OCI-LY1 (cell line): Measurements from ENCODE around the gene USH2A.

Source experiments
- H2AFZ ChIP-seq: fragments of 200-600 bp; sonication (generic), shearing (Covaris generic); 2 replicates; pipeline ENCODE4 v1.6.0; 2014; ENCODE audit warnings: antibody characterized with exemption, mild to moderate bottlenecking, low read length
- H3F3A ChIP-seq: fragments of 200-600 bp; sonication (generic), shearing (Covaris generic); 2 replicates; pipeline ENCODE4 v1.6.0; 2014; ENCODE audit warnings: mild to moderate bottlenecking, antibody characterized with exemption, low read length, moderate library complexity; ENCODE audit not compliant: insufficient read depth
- H3K27ac ChIP-seq: fragments of 200-600 bp; sonication (generic); 2 replicates; pipeline ENCODE4 v1.5.1; 2014; ENCODE audit warnings: low read length, mixed run types, mild to moderate bottlenecking, low read depth; ENCODE audit not compliant: poor library complexity, severe bottlenecking
- H3K27me3 ChIP-seq: fragments of 200-600 bp; sonication (generic); 2 replicates; pipeline ENCODE4 v1.6.0; 2014; ENCODE audit warnings: antibody characterized with exemption, mild to moderate bottlenecking, low read length, moderate library complexity; ENCODE audit not compliant: insufficient read depth
- H3K36me3 ChIP-seq: fragments of 200-600 bp; sonication (generic); 2 replicates; pipeline ENCODE4 v1.6.1; 2014; ENCODE audit warnings: mild to moderate bottlenecking, antibody characterized with exemption, low read length, moderate library complexity, mixed read lengths; ENCODE audit not compliant: insufficient read depth
- H3K4me1 ChIP-seq: fragments of 200-600 bp; sonication (generic); 2 replicates; pipeline ENCODE4 v1.5.1; 2014; ENCODE audit warnings: mild to moderate bottlenecking, low read length, moderate library complexity; ENCODE audit not compliant: insufficient read depth, severe bottlenecking
- H3K4me2 ChIP-seq: fragments of 200-600 bp; sonication (generic), shearing (Covaris generic); 2 replicates; pipeline ENCODE4 v1.6.1; 2014; ENCODE audit warnings: low read length
- H3K4me3 ChIP-seq: fragments of 200-600 bp; sonication (generic); 2 replicates; pipeline ENCODE4 v1.5.1; 2014; ENCODE audit warnings: low read length, low read depth, mild to moderate bottlenecking, mixed read lengths; ENCODE audit not compliant: poor library complexity, severe bottlenecking
- H3K79me2 ChIP-seq: fragments of 200-600 bp; shearing (Covaris generic); 2 replicates; pipeline ENCODE4 v1.6.1; 2016; ENCODE audit warnings: mixed run types, low read length, mixed read lengths; ENCODE audit not compliant: insufficient read depth
- H3K9ac ChIP-seq: fragments of 200-600 bp; sonication (generic), shearing (Covaris generic); 2 replicates; pipeline ENCODE4 v1.6.1; 2014; ENCODE audit warnings: mild to moderate bottlenecking, low read length, mixed read lengths
- H3K9me2 ChIP-seq: fragments of 200-600 bp; sonication (generic), shearing (Covaris generic); 2 replicates; pipeline ENCODE4 v1.6.1; 2014; ENCODE audit warnings: low read depth, mild to moderate bottlenecking, low read length, mixed read lengths
- H3K9me3 ChIP-seq: fragments of 200-600 bp; shearing (Covaris generic); 2 replicates; pipeline ENCODE4 v1.6.1; 2014; ENCODE audit warnings: low read length, mixed read lengths
- H4K20me1 ChIP-seq: fragments of 200-600 bp; sonication (generic), shearing (Covaris generic); 2 replicates; pipeline ENCODE4 v1.6.0; 2016; ENCODE audit warnings: mild to moderate bottlenecking, low read length; ENCODE audit not compliant: insufficient read depth
- EZH2 ChIP-seq: fragments of 200-600 bp; sonication (generic), shearing (Covaris generic); IDR thresholded peaks from 2 replicates; pipeline ENCODE4 v1.8.0; 2017; ENCODE audit warnings: borderline replicate concordance, mixed run types, mild to moderate bottlenecking, antibody characterized with exemption, low read length, moderate library complexity, mixed read lengths
- TF ChIP-seq, protein P1 (sequence below): fragments of 200-600 bp; sonication (generic), shearing (Covaris generic); IDR thresholded peaks from 2 replicates; pipeline ENCODE4 v1.5.1; 2017; ENCODE audit warnings: mild to moderate bottlenecking, antibody characterized with exemption, low read length, moderate library complexity, mixed read lengths

The USH2A gene

DNA sequence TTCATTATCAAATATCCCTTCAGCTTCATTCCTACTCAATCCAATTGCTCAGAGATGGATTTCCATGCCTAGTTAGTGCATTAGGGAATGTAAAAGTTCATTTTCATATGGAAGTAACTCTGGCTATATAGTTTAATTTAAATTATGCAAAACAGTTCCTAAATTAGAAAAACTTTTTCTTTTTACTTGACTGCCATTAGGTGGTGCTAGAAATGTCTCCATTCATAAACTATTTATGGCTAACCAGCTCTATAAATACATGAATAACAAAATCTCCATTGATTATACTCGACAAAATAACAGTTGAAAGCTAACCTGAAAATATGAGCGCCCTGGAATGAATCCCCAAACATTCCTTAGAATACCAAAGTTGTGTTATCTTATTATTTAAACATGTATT is 311.4 kb downstream of the USH2A start:
- H4K20me1 ChIP-seq = no peaks in the 10 kb centered on the region
- no peak for TF ChIP-seq EZH2
- TF ChIP-seq, protein P1, sequence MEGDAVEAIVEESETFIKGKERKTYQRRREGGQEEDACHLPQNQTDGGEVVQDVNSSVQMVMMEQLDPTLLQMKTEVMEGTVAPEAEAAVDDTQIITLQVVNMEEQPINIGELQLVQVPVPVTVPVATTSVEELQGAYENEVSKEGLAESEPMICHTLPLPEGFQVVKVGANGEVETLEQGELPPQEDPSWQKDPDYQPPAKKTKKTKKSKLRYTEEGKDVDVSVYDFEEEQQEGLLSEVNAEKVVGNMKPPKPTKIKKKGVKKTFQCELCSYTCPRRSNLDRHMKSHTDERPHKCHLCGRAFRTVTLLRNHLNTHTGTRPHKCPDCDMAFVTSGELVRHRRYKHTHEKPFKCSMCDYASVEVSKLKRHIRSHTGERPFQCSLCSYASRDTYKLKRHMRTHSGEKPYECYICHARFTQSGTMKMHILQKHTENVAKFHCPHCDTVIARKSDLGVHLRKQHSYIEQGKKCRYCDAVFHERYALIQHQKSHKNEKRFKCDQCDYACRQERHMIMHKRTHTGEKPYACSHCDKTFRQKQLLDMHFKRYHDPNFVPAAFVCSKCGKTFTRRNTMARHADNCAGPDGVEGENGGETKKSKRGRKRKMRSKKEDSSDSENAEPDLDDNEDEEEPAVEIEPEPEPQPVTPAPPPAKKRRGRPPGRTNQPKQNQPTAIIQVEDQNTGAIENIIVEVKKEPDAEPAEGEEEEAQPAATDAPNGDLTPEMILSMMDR = no peak
- no peaks in the 10 kb centered on the region for H3K36me3 ChIP-seq
- no peaks in the 10 kb centered on the region for H3K27me3 ChIP-seq
- H3K4me3 ChIP-seq = no peak overlapping the region
- no peaks in the 10 kb centered on the region for H3K79me2 ChIP-seq
- no peak overlapping the region for H3K27ac ChIP-seq
- no peaks in the 10 kb centered on the region for H3F3A ChIP-seq
- H3K4me2 ChIP-seq = no peak overlapping the region
- no peak overlapping the region for H3K9ac ChIP-seq
- H2AFZ ChIP-seq = no peak overlapping the region
- H3K4me1 ChIP-seq = no peaks in the 10 kb centered on the region
- H3K9me3 ChIP-seq = no peaks in the 10 kb centered on the region
- no peaks in the 10 kb centered on the region for H3K9me2 ChIP-seq

DNA sequence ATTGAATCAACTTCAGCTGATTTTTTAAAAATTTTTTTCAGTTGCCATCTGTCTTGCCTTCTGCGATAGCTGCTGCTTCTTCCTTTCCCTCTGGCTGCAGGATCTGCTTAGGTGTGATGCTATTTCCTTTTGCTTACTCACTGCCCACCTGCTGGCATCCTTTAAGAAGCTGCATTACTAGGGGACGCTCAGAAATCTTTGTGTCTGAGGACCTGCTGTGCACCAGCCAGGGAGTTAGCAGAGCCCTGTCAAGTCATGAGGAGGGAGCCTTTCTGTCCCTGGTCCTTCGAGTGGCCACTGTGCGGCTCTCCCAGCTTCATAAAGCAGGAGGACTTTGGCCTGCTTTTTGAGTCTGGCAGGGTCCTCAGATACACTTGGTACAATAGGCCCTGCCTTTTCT is 327.8 kb downstream of the USH2A start:
- Histone ChIP-seq H3F3A (no peaks in the 10 kb centered on the region), H3K9me3 (no peaks in the 10 kb centered on the region), H4K20me1 (no peaks in the 10 kb centered on the region), H3K9ac (no peak overlapping the region), H3K4me1 (no peaks in the 10 kb centered on the region), H3K9me2 (no peaks in the 10 kb centered on the region), H3K4me3 (no peak overlapping the region), H3K4me2 (no peak overlapping the region), H3K27me3 (no peaks in the 10 kb centered on the region), H3K36me3 (no peaks in the 10 kb centered on the region), H2AFZ (no peak overlapping the region), H3K27ac (no peak overlapping the region), H3K79me2 (no peaks in the 10 kb centered on the region)
- no peak for TF ChIP-seq EZH2
- TF ChIP-seq, protein P1 = no peak

DNA sequence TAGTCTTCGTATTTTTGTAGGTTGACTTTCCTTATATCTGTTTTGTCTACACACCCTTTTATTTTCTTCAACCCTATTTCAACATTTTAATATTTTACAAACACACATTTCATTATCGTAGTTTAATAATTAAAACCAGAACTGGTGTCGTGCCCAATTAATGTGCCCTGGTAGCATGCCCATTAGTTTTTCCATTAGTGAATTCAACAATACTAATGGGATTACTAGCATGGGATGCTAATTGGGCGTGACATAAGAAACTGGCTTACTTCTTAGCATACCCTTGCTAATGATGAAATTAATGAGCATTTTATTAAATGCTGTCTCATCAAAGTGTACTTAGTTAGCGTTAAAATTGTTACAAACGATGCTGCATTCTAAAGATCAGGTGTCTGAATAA is 332.7 kb downstream of the USH2A start:
- Histone ChIP-seq H3K9me2 (no peaks in the 10 kb centered on the region), H3K27me3 (no peaks in the 10 kb centered on the region), H3K9ac (no peak overlapping the region), H3K9me3 (no peaks in the 10 kb centered on the region), H3K4me1 (no peaks in the 10 kb centered on the region), H3K4me2 (no peak overlapping the region), H3K79me2 (no peaks in the 10 kb centered on the region), H3K27ac (no peak overlapping the region), H3F3A (no peaks in the 10 kb centered on the region), H4K20me1 (no peaks in the 10 kb centered on the region), H3K4me3 (no peak overlapping the region), H3K36me3 (no peaks in the 10 kb centered on the region), H2AFZ (no peak overlapping the region)
- TF ChIP-seq EZH2 = no peak
- TF ChIP-seq, protein P1 = no peak
